ENCODE data around the gene BRIP1. TPM values are rescaled to one million over a fixed set of nuclear protein-coding genes. Genes with fewer than 3 reads are reported as not detected.
"Not testable (repeated sequence)": the region's sequence is repeated elsewhere in the genome, so short reads cannot be mapped to it uniquely, and the experiment has no call there.

Gene BRIP1
- total RNA-seq, 1 donor from 2014 or later = 6.5 TPM

GRCh38 chr17:61737820-61738219 is 125.5 kb downstream of the BRIP1 start:
- DNase-seq (ENCODE audit: low spot score in 2 of 2) (no peak), FAIRE-seq (no peak)

- DNase-seq (ENCODE audit: low spot score in 2 of 2) = no peak
- FAIRE-seq = no peak
These were observed 126.9 kb downstream of the BRIP1 start for GRCh38 chr17:61736438-61736837.

- FAIRE-seq (no peak), DNase-seq (ENCODE audit: low spot score in 2 of 2) (no peak)
These were observed 127.5 kb downstream of the BRIP1 start for GRCh38 chr17:61735807-61736206.

GRCh38 chr17:61734466-61734865 is 128.9 kb downstream of the BRIP1 start:
- DNase-seq (ENCODE audit: low spot score in 2 of 2) (no peak), FAIRE-seq (no peak)

GRCh38 chr17:61734012-61734411 is 129.3 kb downstream of the BRIP1 start:
- no peak for FAIRE-seq

GRCh38 chr17:61733021-61733420 is 130.3 kb downstream of the BRIP1 start:
- DNase-seq (ENCODE audit: low spot score in 2 of 2) (no peak), FAIRE-seq (no peak)

More at GRCh38 chr17:61734012-61734411, 129.3 kb downstream of the BRIP1 start:
- no peak for DNase-seq (ENCODE audit: low spot score in 2 of 2)

GRCh38 chr17:61732169-61732568 is 131.2 kb downstream of the BRIP1 start:
- DNase-seq (ENCODE audit: low spot score in 2 of 2) (no peak), FAIRE-seq (no peak)

- FAIRE-seq (no peak), DNase-seq (ENCODE audit: low spot score in 2 of 2) (no peak)
These were observed 132.0 kb downstream of the BRIP1 start for GRCh38 chr17:61731330-61731729.

- DNase-seq (ENCODE audit: low spot score in 2 of 2) (no peak), FAIRE-seq (no peak)
These were observed 133.5 kb downstream of the BRIP1 start for GRCh38 chr17:61729690-61730268.

GRCh38 chr17:61728297-61728836 is 135.0 kb downstream of the BRIP1 start:
- DNase-seq (ENCODE audit: low spot score in 2 of 2) (no peak), FAIRE-seq (no peak)

GRCh38 chr17:61727798-61728197 is 135.5 kb downstream of the BRIP1 start:
- DNase-seq (ENCODE audit: low spot score in 2 of 2); FAIRE-seq: not testable (repeated sequence)

- no peak for FAIRE-seq
- DNase-seq (ENCODE audit: low spot score in 2 of 2) = no peak
These were observed 136.4 kb downstream of the BRIP1 start for GRCh38 chr17:61726977-61727376.

GRCh38 chr17:61724777-61725176 is 138.6 kb downstream of the BRIP1 start:
- FAIRE-seq (no peak), DNase-seq (ENCODE audit: low spot score in 2 of 2) (no peak)

GRCh38 chr17:61723914-61724313 is 139.4 kb downstream of the BRIP1 start:
- FAIRE-seq (no peak), DNase-seq (ENCODE audit: low spot score in 2 of 2) (no peak)

GRCh38 chr17:61723183-61723582 is 140.1 kb downstream of the BRIP1 start:
- FAIRE-seq (no peak), DNase-seq (ENCODE audit: low spot score in 2 of 2) (no peak)

GRCh38 chr17:61722398-61722797 is 140.9 kb downstream of the BRIP1 start:
- FAIRE-seq = no peak
- no peak for DNase-seq (ENCODE audit: low spot score in 2 of 2)

GRCh38 chr17:61720016-61720795 is 143.1 kb downstream of the BRIP1 start:
- FAIRE-seq (no peak), DNase-seq (ENCODE audit: low spot score in 2 of 2) (no peak)

- DNase-seq (ENCODE audit: low spot score in 2 of 2); FAIRE-seq: not testable (repeated sequence)
These were observed 144.1 kb downstream of the BRIP1 start for GRCh38 chr17:61719220-61719619.

GRCh38 chr17:61718022-61718421 is 145.3 kb downstream of the BRIP1 start:
- FAIRE-seq (no peak), DNase-seq (ENCODE audit: low spot score in 2 of 2) (no peak)

GRCh38 chr17:61717352-61717751 is 146.0 kb downstream of the BRIP1 start:
- no peak for FAIRE-seq
- DNase-seq (ENCODE audit: low spot score in 2 of 2) = no peak

GRCh38 chr17:61716225-61716829 is 147.0 kb downstream of the BRIP1 start:
- FAIRE-seq = no peak

More at GRCh38 chr17:61716225-61716829, 147.0 kb downstream of the BRIP1 start:
- no peak for DNase-seq (ENCODE audit: low spot score in 2 of 2)

Data from frontal cortex (tissue), 4 donors.